Measurements from ENCODE around the gene TMED10. TPM values are rescaled to one million over a fixed set of nuclear protein-coding genes. Genes with fewer than 3 reads are reported as not detected.
"Not testable (repeated sequence)": the region's sequence is repeated elsewhere in the genome, so short reads cannot be mapped to it uniquely, and the experiment has no call there.

TMED10 gene
- total and polyA plus RNA-seq, 11 donors: 56.4 to 398 (median 275) TPM

GRCh38 chr14:75183225-75183624 lies 6.8 kb upstream of the TMED10 start:
- H3K36me3 ChIP-seq: no peaks in the 10 kb centered on the region
- no peak overlapping the region for H3K4me3 ChIP-seq
- no peak for ATAC-seq
- H3K4me1 ChIP-seq: peaks cover 0 to 49% (median 0%) of the 10 kb centered on the region in 12 donors
- peak overlapping the region in 4 of 12 donors; percentile 34 to 56 (median 44) for H3K27ac ChIP-seq
- 53 to 77% (median 62%) methylated on average over 1 of the region's 1 CpG for WGBS, 4 donors
- intact Hi-C loops (cut with DNase I): loop anchor here in 1 of 10 donors (5.0 kb wide), 1 partner anchor 49 kb away; no protein-coding TSS in a partner anchor
- TF ChIP-seq CTCF (IDR thresholded peaks at IDR 0.05): no peak
- H3K9me3 ChIP-seq: no peaks in the 10 kb centered on the region
- H3K27me3 ChIP-seq: no peaks in the 10 kb centered on the region
- no peak for DNase-seq

- intact Hi-C loops (cut with DNase I): loop anchor here in 1 of 10 donors (5.0 kb wide), 1 partner anchor 49 kb away; no protein-coding TSS in a partner anchor
- ATAC-seq (peak in 3 of 4 donors; percentile 14 to 81 (median 67)), DNase-seq (no peak)
- Histone ChIP-seq H3K36me3 (no peaks in the 10 kb centered on the region), H3K4me1 (peaks cover 0 to 45% (median 0%) of the 10 kb centered on the region in 12 donors), H3K9me3 (no peaks in the 10 kb centered on the region), H3K27me3 (no peaks in the 10 kb centered on the region), H3K27ac (peak overlapping the region in 4 of 12 donors; percentile 4 to 56 (median 46)), H3K4me3 (no peak overlapping the region)
- 51 to 69% (median 58%) methylated on average over 1 of the region's 1 CpG for WGBS, 4 donors
- TF ChIP-seq CTCF (IDR thresholded peaks at IDR 0.05): no peak
- no peak for TF ChIP-seq POLR2A (IDR thresholded peaks at IDR 0.05)
These were observed 6.4 kb upstream of the TMED10 start for GRCh38 chr14:75182821-75183220.

- not testable (repeated sequence) for H3K4me3 ChIP-seq, ATAC-seq, H3K36me3 ChIP-seq, H3K27me3 ChIP-seq, H3K9me3 ChIP-seq, DNase-seq
- Histone ChIP-seq H3K27ac (peak overlapping the region in 4 of 12 donors; percentile 2 to 52 (median 22)), H3K4me1 (peaks cover 0 to 44% (median 0%) of the 10 kb centered on the region in 12 donors)
- WGBS, 4 donors: 75 to 96% (median 91%) methylated on average over 11 of the region's 11 CpGs
- intact Hi-C loops (cut with DNase I): loop anchor here in 1 of 10 donors (5.0 kb wide), 1 partner anchor 50 kb away; no protein-coding TSS in a partner anchor
These were observed 5.8 kb upstream of the TMED10 start for GRCh38 chr14:75182163-75182562.

GRCh38 chr14:75181293-75182062 lies 5.1 kb upstream of the TMED10 start:
- no peak for DNase-seq
- intact Hi-C loops (cut with DNase I): loop anchor here in 1 of 10 donors (5.0 kb wide), 1 partner anchor 51 kb away; no protein-coding TSS in a partner anchor
- Histone ChIP-seq H3K4me3 (no peak overlapping the region), H3K27me3 (no peaks in the 10 kb centered on the region), H3K27ac (no peak overlapping the region), H3K4me1 (peaks cover 0 to 47% (median 0%) of the 10 kb centered on the region in 12 donors), H3K9me3 (no peaks in the 10 kb centered on the region), H3K36me3 (no peaks in the 10 kb centered on the region)
- TF ChIP-seq CTCF (IDR thresholded peaks at IDR 0.05) (no peak), POLR2A (IDR thresholded peaks at IDR 0.05) (no peak)
- no peak for ATAC-seq
- WGBS, 4 donors: 81 to 87% (median 85%) methylated on average over 1 of the region's 1 CpG
